Ishikawa (cell line): ENCODE measurements around the gene RAVER2.

Experiments used
- CEBPB ChIP-seq: IDR thresholded peaks from 2 replicates; pipeline ENCODE4 v1.6.1; 2012
- CREB1 ChIP-seq: IDR thresholded peaks from 2 replicates; pipeline ENCODE4 v1.6.1; 2012; ENCODE audit warnings: low read depth
- EGR1 ChIP-seq: IDR thresholded peaks from 2 replicates; pipeline ENCODE4 v1.6.1; 2012
- EP300 ChIP-seq: IDR thresholded peaks from 2 replicates; pipeline ENCODE4 v1.6.1; 2012; ENCODE audit warnings: borderline replicate concordance
- FOXM1 ChIP-seq: IDR thresholded peaks from 2 replicates; pipeline ENCODE4 v1.6.1; 2012; ENCODE audit warnings: low read depth, borderline replicate concordance
- MAX ChIP-seq: IDR thresholded peaks from 2 replicates; pipeline ENCODE4 v1.6.1; 2012
- NFIC ChIP-seq: IDR thresholded peaks from 2 replicates; pipeline ENCODE4 v1.6.1; 2012
- REST ChIP-seq: IDR thresholded peaks from 2 replicates; pipeline ENCODE4 v1.6.1; 2012; ENCODE audit warnings: low read depth, mild to moderate bottlenecking
- TAF1 ChIP-seq: IDR thresholded peaks from 2 replicates; pipeline ENCODE4 v1.6.1; 2012; ENCODE audit warnings: low read depth, mild to moderate bottlenecking
- TCF12 ChIP-seq: IDR thresholded peaks from 2 replicates; pipeline ENCODE4 v1.6.1; 2012; ENCODE audit warnings: low read depth
- TEAD4 ChIP-seq: IDR thresholded peaks from 2 replicates; pipeline ENCODE4 v1.6.1; 2012
- USF1 ChIP-seq: IDR thresholded peaks from 2 replicates; pipeline ENCODE4 v1.6.1; 2012
- YY1 ChIP-seq: IDR thresholded peaks from 2 replicates; pipeline ENCODE4 v1.6.1; 2012; ENCODE audit warnings: low read depth
- ZBTB7A ChIP-seq: IDR thresholded peaks from 2 replicates; pipeline ENCODE4 v1.6.1; 2012; ENCODE audit warnings: low read depth

GRCh38 chr1:64811131-64811530 lies 66.3 kb downstream of the RAVER2 start:
- TF ChIP-seq REST, result no peak
- TF ChIP-seq TAF1, result no peak
- no peak for TF ChIP-seq CREB1
- TF ChIP-seq EGR1, result no peak
- TF ChIP-seq EP300, result no peak
- no peak for TF ChIP-seq MAX
- no peak for TF ChIP-seq YY1
- TF ChIP-seq FOXM1, result no peak
- no peak for TF ChIP-seq TCF12
- TF ChIP-seq CEBPB, result no peak
- TF ChIP-seq NFIC, result no peak
- no peak for TF ChIP-seq ZBTB7A
- TF ChIP-seq TEAD4, result no peak
- no peak for TF ChIP-seq USF1
